Activated T-cell treated with anti-CD3 and anti-CD28 coated beads, Interleukin-2, amount 50 U/mL, for 24 hours (primary cell): ENCODE data around the gene RASSF10.

ENCODE experiments used
- DNase-seq: peaks from one replicate; pipeline ENCODE4 v3.0.0-alpha.2; 2020
- H3K27ac Mint-ChIP-seq: 2 replicates; pipeline ENCODE4 v1.8.0; 2020; ENCODE audit warnings: mild to moderate bottlenecking, mixed read lengths
- H3K27me3 Mint-ChIP-seq: 2 replicates; pipeline ENCODE4 v1.8.0; 2020; ENCODE audit warnings: mixed read lengths
- H3K36me3 Mint-ChIP-seq: 2 replicates; pipeline ENCODE4 v1.8.0; 2020; ENCODE audit warnings: low read depth, mixed read lengths
- H3K4me1 Mint-ChIP-seq: 2 replicates; pipeline ENCODE4 v1.8.0; 2020; ENCODE audit warnings: low read depth, mixed read lengths
- H3K4me3 Mint-ChIP-seq: 2 replicates; pipeline ENCODE4 v1.8.0; 2020; ENCODE audit warnings: mild to moderate bottlenecking, moderate library complexity, mixed read lengths
- H3K9me3 Mint-ChIP-seq: 2 replicates; pipeline ENCODE4 v1.8.0; 2020; ENCODE audit warnings: mixed read lengths

RASSF10 gene

GRCh38 chr11:13003736-13004493 lies 5.2 kb upstream of the RASSF10 start:
- no peak for DNase-seq
- no peak overlapping the region for H3K4me3 Mint-ChIP-seq
- no peaks in the 10 kb centered on the region for H3K36me3 Mint-ChIP-seq
- no peaks in the 10 kb centered on the region for H3K9me3 Mint-ChIP-seq
- peaks cover 86% of the 10 kb centered on the region for H3K27me3 Mint-ChIP-seq
- H3K27ac Mint-ChIP-seq: no peak overlapping the region
- peaks cover 4% of the 10 kb centered on the region for H3K4me1 Mint-ChIP-seq

- no peak overlapping the region for H3K4me3 Mint-ChIP-seq
- peaks cover 9% of the 10 kb centered on the region for H3K4me1 Mint-ChIP-seq
- no peak overlapping the region for H3K27ac Mint-ChIP-seq
- peaks cover 85% of the 10 kb centered on the region for H3K27me3 Mint-ChIP-seq
- H3K9me3 Mint-ChIP-seq: no peaks in the 10 kb centered on the region
- no peaks in the 10 kb centered on the region for H3K36me3 Mint-ChIP-seq
- no peak for DNase-seq
Measured at GRCh38 chr11:13007182-13008060, 1.7 kb upstream of the RASSF10 start.

- Mint-ChIP-seq H3K9me3 (no peaks in the 10 kb centered on the region), H3K36me3 (no peaks in the 10 kb centered on the region), H3K27me3 (peaks cover 85% of the 10 kb centered on the region), H3K4me1 (peaks cover 9% of the 10 kb centered on the region), H3K27ac (no peak overlapping the region), H3K4me3 (no peak overlapping the region)
- no peak for DNase-seq
Measured at GRCh38 chr11:13008061-13008435, 1.1 kb upstream of the RASSF10 start.

GRCh38 chr11:13009476-13009920 lies 382 bp downstream of the RASSF10 start:
- Mint-ChIP-seq H3K4me3 (no peak overlapping the region), H3K4me1 (peaks cover 9% of the 10 kb centered on the region), H3K36me3 (no peaks in the 10 kb centered on the region), H3K27me3 (peaks cover 89% of the 10 kb centered on the region), H3K27ac (no peak overlapping the region), H3K9me3 (no peaks in the 10 kb centered on the region)
- no peak for DNase-seq

- H3K4me1 Mint-ChIP-seq: peaks cover 9% of the 10 kb centered on the region
- H3K36me3 Mint-ChIP-seq: no peaks in the 10 kb centered on the region
- no peaks in the 10 kb centered on the region for H3K9me3 Mint-ChIP-seq
- H3K4me3 Mint-ChIP-seq: no peak overlapping the region
- no peak overlapping the region for H3K27ac Mint-ChIP-seq
- H3K27me3 Mint-ChIP-seq: peaks cover 85% of the 10 kb centered on the region
- DNase-seq: peak; percentile 28
Measured at GRCh38 chr11:13009921-13010748, 1.0 kb downstream of the RASSF10 start.

GRCh38 chr11:13010749-13011465 lies 1.8 kb downstream of the RASSF10 start:
- DNase-seq: peak; percentile 30
- no peak overlapping the region for H3K4me3 Mint-ChIP-seq
- H3K27me3 Mint-ChIP-seq: peaks cover 82% of the 10 kb centered on the region
- no peaks in the 10 kb centered on the region for H3K9me3 Mint-ChIP-seq
- H3K27ac Mint-ChIP-seq: no peak overlapping the region
- no peaks in the 10 kb centered on the region for H3K36me3 Mint-ChIP-seq
- peaks cover 9% of the 10 kb centered on the region for H3K4me1 Mint-ChIP-seq

GRCh38 chr11:13011466-13012055 lies 2.4 kb downstream of the RASSF10 start:
- H3K27ac Mint-ChIP-seq: no peak overlapping the region
- H3K36me3 Mint-ChIP-seq: no peaks in the 10 kb centered on the region
- no peaks in the 10 kb centered on the region for H3K9me3 Mint-ChIP-seq
- no peak overlapping the region for H3K4me3 Mint-ChIP-seq
- peaks cover 81% of the 10 kb centered on the region for H3K27me3 Mint-ChIP-seq
- DNase-seq: no peak
- H3K4me1 Mint-ChIP-seq: peaks cover 9% of the 10 kb centered on the region

GRCh38 chr11:13012056-13012661 lies 3.0 kb downstream of the RASSF10 start:
- Mint-ChIP-seq H3K36me3 (no peaks in the 10 kb centered on the region), H3K27me3 (peaks cover 75% of the 10 kb centered on the region), H3K9me3 (no peaks in the 10 kb centered on the region), H3K4me1 (peaks cover 9% of the 10 kb centered on the region), H3K27ac (no peak overlapping the region), H3K4me3 (no peak overlapping the region)
- DNase-seq: no peak

- no peak overlapping the region for H3K4me3 Mint-ChIP-seq
- H3K9me3 Mint-ChIP-seq: no peaks in the 10 kb centered on the region
- no peaks in the 10 kb centered on the region for H3K36me3 Mint-ChIP-seq
- peaks cover 66% of the 10 kb centered on the region for H3K27me3 Mint-ChIP-seq
- DNase-seq: no peak
- H3K4me1 Mint-ChIP-seq: peaks cover 9% of the 10 kb centered on the region
- no peak overlapping the region for H3K27ac Mint-ChIP-seq
Measured at GRCh38 chr11:13013054-13013488, 4.0 kb downstream of the RASSF10 start.

GRCh38 chr11:13015753-13016152 lies 6.6 kb downstream of the RASSF10 start:
- no peaks in the 10 kb centered on the region for H3K9me3 Mint-ChIP-seq
- H3K4me3 Mint-ChIP-seq: no peak overlapping the region
- no peak overlapping the region for H3K27ac Mint-ChIP-seq
- H3K4me1 Mint-ChIP-seq: peaks cover 2% of the 10 kb centered on the region
- no peak for DNase-seq
- H3K27me3 Mint-ChIP-seq: peaks cover 49% of the 10 kb centered on the region
- H3K36me3 Mint-ChIP-seq: no peaks in the 10 kb centered on the region

GRCh38 chr11:13016415-13016814 lies 7.3 kb downstream of the RASSF10 start:
- no peaks in the 10 kb centered on the region for H3K4me1 Mint-ChIP-seq
- no peak for DNase-seq
- no peak overlapping the region for H3K4me3 Mint-ChIP-seq
- no peak overlapping the region for H3K27ac Mint-ChIP-seq
- no peaks in the 10 kb centered on the region for H3K36me3 Mint-ChIP-seq
- peaks cover 48% of the 10 kb centered on the region for H3K27me3 Mint-ChIP-seq
- no peaks in the 10 kb centered on the region for H3K9me3 Mint-ChIP-seq

- Mint-ChIP-seq H3K27me3 (peaks cover 44% of the 10 kb centered on the region), H3K27ac (no peak overlapping the region), H3K4me1 (no peaks in the 10 kb centered on the region)
Measured at GRCh38 chr11:13019313-13019712, 10.2 kb downstream of the RASSF10 start.

GRCh38 chr11:13023423-13023822 lies 14.3 kb downstream of the RASSF10 start:
- Mint-ChIP-seq H3K36me3 (no peaks in the 10 kb centered on the region), H3K27ac (no peak overlapping the region), H3K4me3 (no peak overlapping the region), H3K9me3 (no peaks in the 10 kb centered on the region), H3K27me3 (peaks cover 45% of the 10 kb centered on the region), H3K4me1 (no peaks in the 10 kb centered on the region)
- DNase-seq: no peak

More at GRCh38 chr11:13019313-13019712, 10.2 kb downstream of the RASSF10 start:
- no peak for DNase-seq
- H3K9me3 Mint-ChIP-seq: no peaks in the 10 kb centered on the region
- H3K4me3 Mint-ChIP-seq: no peak overlapping the region
- H3K36me3 Mint-ChIP-seq: no peaks in the 10 kb centered on the region
